Amniotic epithelial cell (primary cell): ENCODE measurements around the gene RHNO1.

Experiments
- DNase-seq: peaks from one replicate; pipeline ENCODE4 v3.0.0-alpha.2; 2010; ENCODE audit warnings: low read depth

Gene RHNO1

GRCh38 chr12:2902272-2902880 is 25.4 kb downstream of the RHNO1 start:
- DNase-seq = peak; percentile 69

- DNase-seq = no peak
Measured at GRCh38 chr12:2904260-2904659, 27.2 kb downstream of the RHNO1 start.

GRCh38 chr12:2912216-2912575 is 35.2 kb downstream of the RHNO1 start:
- no peak for DNase-seq

GRCh38 chr12:2919249-2919648 is 42.2 kb downstream of the RHNO1 start:
- DNase-seq = no peak

- no peak for DNase-seq
Measured at GRCh38 chr12:2922329-2922728, 45.3 kb downstream of the RHNO1 start.

GRCh38 chr12:2923057-2923456 is 46.0 kb downstream of the RHNO1 start:
- DNase-seq = no peak

GRCh38 chr12:2924019-2924418 is 47.0 kb downstream of the RHNO1 start:
- DNase-seq = no peak

GRCh38 chr12:2925322-2925995 is 48.4 kb downstream of the RHNO1 start:
- no peak for DNase-seq

- DNase-seq = no peak
Measured at GRCh38 chr12:2930865-2931264, 53.8 kb downstream of the RHNO1 start.

GRCh38 chr12:2933586-2933985 is 56.6 kb downstream of the RHNO1 start:
- no peak for DNase-seq

GRCh38 chr12:2934371-2934770 is 57.3 kb downstream of the RHNO1 start:
- DNase-seq = no peak

GRCh38 chr12:2936301-2936700 is 59.3 kb downstream of the RHNO1 start:
- DNase-seq = no peak

- DNase-seq = no peak
Measured at GRCh38 chr12:2937500-2937899, 60.5 kb downstream of the RHNO1 start.
